ENCODE data around the gene BMP7.

DNA sequence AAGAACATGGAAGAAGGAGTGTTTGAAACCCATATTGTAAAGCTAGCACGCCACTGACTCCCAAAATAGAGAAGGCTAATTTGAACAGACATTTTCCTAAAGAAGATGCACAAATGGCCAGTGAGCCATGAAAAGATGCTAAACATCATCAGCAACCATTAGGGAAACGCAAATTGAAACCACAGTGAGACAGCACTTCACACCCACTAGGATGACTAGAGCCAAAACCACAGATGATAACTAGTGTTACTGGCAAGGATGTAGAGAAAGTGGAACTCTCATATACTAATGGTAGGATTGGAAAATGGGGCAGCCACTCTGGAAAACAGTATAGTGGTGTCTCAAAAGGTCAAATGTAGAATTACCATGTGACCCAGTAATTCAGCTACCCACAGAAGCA, 58.2 kb downstream of the BMP7 start:
- no peak for TF ChIP-seq CTCF (IDR thresholded peaks at IDR 0.05)
- TF ChIP-seq POLR2A (IDR thresholded peaks at IDR 0.05) = no peak

Measured in thyroid gland (tissue), 4 donors.